Subcutaneous abdominal adipose tissue (tissue), 5 donors: Measurements from ENCODE around the gene MAP1S.

Experiments used
- H3K27ac ChIP-seq: one replicate; pipeline ENCODE4 v1.7.0; 2013; ENCODE audit warnings: low read depth, mild to moderate bottlenecking, inconsistent platforms, low read length, moderate library complexity
- H3K27me3 ChIP-seq, 5 donors: one replicate each; pipeline ENCODE4 v1.7.0; 2013; ENCODE audit warnings: low read length in 5 of 5, inconsistent platforms in 1 of 5; ENCODE audit not compliant: control insufficient read depth in 5 of 5, insufficient read depth in 4 of 5
- H3K36me3 ChIP-seq, 5 donors: one replicate each; pipeline ENCODE4 v1.7.0; 2013; ENCODE audit warnings: low read length in 5 of 5; ENCODE audit not compliant: control insufficient read depth in 5 of 5, insufficient read depth in 5 of 5
- H3K4me1 ChIP-seq, 5 donors: one replicate each; pipeline ENCODE4 v1.7.0; 2013; ENCODE audit warnings: low read length in 5 of 5, mild to moderate bottlenecking in 3 of 5, moderate library complexity in 1 of 5; ENCODE audit not compliant: control insufficient read depth in 5 of 5, insufficient read depth in 5 of 5
- H3K4me3 ChIP-seq, 5 donors: one replicate each; pipeline ENCODE4 v1.7.0; 2013; ENCODE audit warnings: low read length in 5 of 5, low read depth in 1 of 5
- H3K9ac ChIP-seq, 5 donors: one replicate each; pipeline ENCODE4 v1.7.0; 2013; ENCODE audit warnings: low read length in 5 of 5, mild to moderate bottlenecking in 4 of 5, moderate library complexity in 3 of 5
- H3K9me3 ChIP-seq, 5 donors: one replicate each; pipeline ENCODE4 v1.7.0; 2013; ENCODE audit warnings: low read length in 5 of 5; ENCODE audit not compliant: control insufficient read depth in 5 of 5
- donor health status: healthy.
- donor health status: healthy.
- donor health status: healthy.
- donor health status: healthy.
- donor health status: healthy.

MAP1S gene

DNA sequence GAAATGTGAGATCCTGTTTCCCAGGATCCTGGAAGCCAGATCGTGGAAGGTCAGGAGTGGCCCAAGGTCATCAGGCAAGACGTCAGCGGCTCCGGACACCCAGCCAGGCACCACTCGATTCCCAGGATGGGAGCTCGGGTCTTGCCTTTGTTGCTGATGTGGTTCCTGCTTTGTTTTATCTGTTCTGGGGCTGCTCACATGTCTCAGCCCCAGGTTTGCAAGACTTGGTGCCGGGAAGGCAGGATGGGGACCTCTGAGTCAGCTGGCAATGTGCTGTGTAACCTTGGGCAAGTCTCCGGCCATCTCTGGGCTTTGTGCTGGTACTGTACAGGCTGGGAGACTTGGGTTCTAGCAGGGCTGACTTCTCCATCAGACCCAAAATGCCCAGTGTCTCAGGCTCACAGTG is 30.6 kb downstream of the MAP1S start:
- H3K27me3 ChIP-seq = no peaks in the 10 kb centered on the region
- H3K9me3 ChIP-seq = no peaks in the 10 kb centered on the region
- no peak overlapping the region for H3K27ac ChIP-seq
- H3K4me1 ChIP-seq = peaks cover 0 to 27% (median 16%) of the 10 kb centered on the region in 5 donors
- no peak overlapping the region for H3K9ac ChIP-seq
- H3K4me3 ChIP-seq = no peak overlapping the region
- H3K36me3 ChIP-seq = no peaks in the 10 kb centered on the region

DNA sequence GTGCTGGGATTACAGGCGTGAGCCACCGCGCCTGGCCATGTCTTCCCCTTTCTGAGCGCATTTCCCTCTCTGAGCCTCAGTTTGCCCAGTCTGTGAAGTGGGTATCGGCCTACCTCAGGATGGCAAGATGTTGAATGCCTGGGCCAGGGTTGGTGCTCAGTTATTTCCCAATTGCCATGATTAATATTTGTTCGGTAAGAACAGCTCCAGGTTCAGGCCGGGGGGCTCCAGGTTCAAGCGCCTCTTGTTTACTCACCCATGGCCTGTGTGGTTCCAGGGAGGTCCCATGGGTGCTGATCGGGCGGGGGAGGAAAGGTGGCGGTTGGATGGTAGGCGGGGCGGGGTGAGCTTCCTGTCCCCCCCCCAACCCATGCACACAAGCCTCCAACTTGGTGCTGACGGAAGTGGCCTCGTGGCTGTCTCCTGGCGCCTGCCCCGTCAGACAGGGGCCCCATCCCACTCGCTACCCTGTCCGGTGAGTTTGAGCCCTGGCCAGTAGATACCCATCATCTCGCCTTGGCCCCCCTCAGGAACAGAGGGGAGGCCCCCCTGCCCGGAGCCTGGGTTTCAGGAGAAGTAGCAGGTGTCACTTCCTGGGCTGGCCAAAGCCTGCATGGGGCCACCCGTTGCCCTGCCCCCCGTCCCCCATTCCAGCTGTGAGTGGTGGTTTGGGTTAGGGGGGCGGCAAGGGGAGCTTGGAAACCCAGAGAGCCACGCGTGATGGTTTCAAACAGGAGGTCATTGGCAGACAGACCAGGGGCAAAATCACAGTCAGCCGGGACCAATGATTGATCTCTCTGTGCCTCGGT is 32.0 kb downstream of the MAP1S start, which contains the start of gene FCHO1:
FCHO1 (plus strand) TSS at position 375 of the 809 bp plus-strand sequence. CDS start 3,688 bp downstream, outside the sequence.
- no peaks in the 10 kb centered on the region for H3K36me3 ChIP-seq
- H3K9me3 ChIP-seq = no peaks in the 10 kb centered on the region
- H3K27me3 ChIP-seq = no peaks in the 10 kb centered on the region
- H3K4me1 ChIP-seq = peaks cover 0 to 33% (median 16%) of the 10 kb centered on the region in 5 donors
- H3K27ac ChIP-seq = no peak within 1 kb of the TSS
- peak within 1 kb of the TSS in 1 of 5 donors; percentile 2 for H3K9ac ChIP-seq
- peak within 1 kb of the TSS in 2 of 5 donors; percentile 7 to 19 for H3K4me3 ChIP-seq

- peaks cover 0 to 33% (median 16%) of the 10 kb centered on the region in 5 donors for H3K4me1 ChIP-seq
- no peaks in the 10 kb centered on the region for H3K9me3 ChIP-seq
- no peak overlapping the region for H3K27ac ChIP-seq
- H3K27me3 ChIP-seq = no peaks in the 10 kb centered on the region
- H3K36me3 ChIP-seq = no peaks in the 10 kb centered on the region
- H3K4me3 ChIP-seq = peak overlapping the region in 1 of 5 donors; percentile 19
- H3K9ac ChIP-seq = no peak overlapping the region
Measured at GRCh38 chr19:17751912-17752273, 32.6 kb downstream of the MAP1S start.

DNA sequence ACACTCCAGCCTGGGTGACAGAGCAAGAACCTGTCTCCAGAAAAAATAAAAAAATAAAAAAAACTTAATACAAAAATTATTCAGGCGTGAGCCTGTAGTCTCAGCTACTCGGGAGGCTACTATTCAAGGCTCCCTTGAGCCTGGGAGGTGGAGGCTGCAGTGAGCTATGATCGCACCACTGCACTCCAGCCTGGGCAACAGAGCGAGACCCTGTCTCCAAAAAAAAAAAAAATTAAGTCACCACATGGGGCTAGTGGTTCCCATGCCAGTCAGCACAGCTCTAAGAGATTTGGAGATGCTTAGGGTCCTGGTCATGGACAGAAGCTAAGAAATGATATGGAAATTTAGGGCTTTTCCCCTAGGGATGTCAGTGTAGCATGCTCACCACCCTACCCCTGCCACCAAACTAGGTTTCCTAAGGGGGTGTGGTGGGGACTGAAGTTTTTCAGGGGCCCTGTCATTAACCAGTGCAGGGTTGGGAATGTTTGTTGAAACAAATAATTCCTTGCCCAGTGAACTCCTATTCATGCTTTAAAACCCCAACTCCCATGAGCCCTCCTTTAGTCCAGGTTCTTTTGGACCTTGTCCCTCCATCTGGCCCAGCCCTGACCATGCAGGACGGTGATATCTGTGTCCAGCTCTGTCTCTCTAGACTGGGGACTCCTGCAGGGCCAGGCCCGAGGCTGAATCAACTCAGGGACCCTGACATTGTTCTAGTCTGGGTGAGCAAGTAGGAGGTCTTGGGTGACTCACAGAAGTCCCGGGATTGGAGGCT is 33.8 kb downstream of the MAP1S start:
- Histone ChIP-seq H3K9ac (no peak overlapping the region), H3K27me3 (no peaks in the 10 kb centered on the region), H3K9me3 (no peaks in the 10 kb centered on the region), H3K4me1 (peaks cover 0 to 27% (median 11%) of the 10 kb centered on the region in 5 donors), H3K27ac (no peak overlapping the region), H3K36me3 (no peaks in the 10 kb centered on the region), H3K4me3 (no peak overlapping the region)

DNA sequence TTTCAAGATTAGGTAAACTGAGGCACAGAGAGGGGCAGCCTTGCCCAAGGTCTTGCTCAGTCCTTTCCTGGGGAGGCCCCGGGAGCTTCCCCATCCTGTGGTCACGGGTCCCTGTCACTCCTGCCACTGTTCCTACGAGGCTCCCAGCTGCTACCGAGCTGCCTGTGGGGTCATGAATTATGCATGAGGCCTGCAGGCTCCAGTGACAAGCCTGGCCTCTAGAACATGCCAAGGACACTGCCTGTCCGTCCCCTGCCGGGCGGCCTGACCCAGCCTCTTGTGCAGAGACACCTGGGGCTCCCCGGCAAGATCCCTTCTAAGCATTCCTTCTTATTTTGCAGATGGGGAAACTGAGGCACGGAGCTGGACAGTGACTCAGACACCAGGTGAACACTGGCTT is 34.7 kb downstream of the MAP1S start:
- Histone ChIP-seq H3K4me3 (no peak overlapping the region), H3K27me3 (no peaks in the 10 kb centered on the region), H3K27ac (no peak overlapping the region), H3K9me3 (no peaks in the 10 kb centered on the region), H3K4me1 (peaks cover 0 to 26% (median 11%) of the 10 kb centered on the region in 5 donors), H3K9ac (no peak overlapping the region), H3K36me3 (no peaks in the 10 kb centered on the region)

GRCh38 chr19:17754634-17755442 is 35.6 kb downstream of the MAP1S start:
- H3K27me3 ChIP-seq = no peaks in the 10 kb centered on the region
- no peaks in the 10 kb centered on the region for H3K9me3 ChIP-seq
- H3K36me3 ChIP-seq = no peaks in the 10 kb centered on the region
- H3K9ac ChIP-seq = no peak overlapping the region
- H3K4me3 ChIP-seq = no peak overlapping the region
- no peak overlapping the region for H3K27ac ChIP-seq
- peaks cover 0 to 24% (median 7%) of the 10 kb centered on the region in 5 donors for H3K4me1 ChIP-seq

- H3K27ac ChIP-seq = no peak overlapping the region
- H3K9ac ChIP-seq = no peak overlapping the region
- peaks cover 0 to 22% (median 7%) of the 10 kb centered on the region in 5 donors for H3K4me1 ChIP-seq
Measured at GRCh38 chr19:17755443-17755890, 36.2 kb downstream of the MAP1S start.

GRCh38 chr19:17755977-17756670 is 36.8 kb downstream of the MAP1S start:
- H3K9ac ChIP-seq = no peak overlapping the region
- no peaks in the 10 kb centered on the region for H3K36me3 ChIP-seq
- H3K27me3 ChIP-seq = no peaks in the 10 kb centered on the region
- peaks cover 0 to 19% (median 6%) of the 10 kb centered on the region in 5 donors for H3K4me1 ChIP-seq
- no peak overlapping the region for H3K4me3 ChIP-seq
- no peak overlapping the region for H3K27ac ChIP-seq
- H3K9me3 ChIP-seq = no peaks in the 10 kb centered on the region

More at GRCh38 chr19:17755443-17755890, 36.2 kb downstream of the MAP1S start:
- no peaks in the 10 kb centered on the region for H3K9me3 ChIP-seq
- no peaks in the 10 kb centered on the region for H3K36me3 ChIP-seq
- H3K27me3 ChIP-seq = no peaks in the 10 kb centered on the region
- no peak overlapping the region for H3K4me3 ChIP-seq

- no peaks in the 10 kb centered on the region for H3K27me3 ChIP-seq
- no peak overlapping the region for H3K9ac ChIP-seq
- H3K4me3 ChIP-seq = no peak overlapping the region
- H3K4me1 ChIP-seq = peaks cover 0 to 11% (median 3%) of the 10 kb centered on the region in 5 donors
- H3K27ac ChIP-seq = no peak overlapping the region
- no peaks in the 10 kb centered on the region for H3K36me3 ChIP-seq
- H3K9me3 ChIP-seq = no peaks in the 10 kb centered on the region
Measured at GRCh38 chr19:17757125-17757524, 37.8 kb downstream of the MAP1S start.
